Naive thymus-derived CD4-positive, alpha-beta T cell (primary cell): ENCODE measurements around the gene SETD2. TPM values are rescaled to one million over a fixed set of nuclear protein-coding genes. Genes with fewer than 3 reads are reported as not detected.

Experiments used
- ATAC-seq: fragments of 150-1000 bp; cut with Tn5 transposase; 2 replicates; pipeline ENCODE4 v1.10.0; 2021; ENCODE audit warnings: mild to moderate bottlenecking, moderate library complexity
- CTCF ChIA-PET: fragments of 350-600 bp; sonication (Branson Sonifier 250); formaldehyde crosslinking; loops from one replicate; lab custom pipeline; 2021; ENCODE audit warnings: antibody characterized with exemption; lab: Charles Lee
- POLR2A ChIA-PET: fragments of 350-600 bp; sonication (Branson Sonifier 250); formaldehyde crosslinking; loops from one replicate; lab custom pipeline; 2021; ENCODE audit warnings: antibody characterized with exemption, inconsistent platforms; lab: Charles Lee
- DNase-seq, 9 donors: peaks; one replicate each; pipeline versions ENCODE4 v3.0.0 to v3.0.0-alpha.2; 2020 to 2022; ENCODE audit warnings: mixed read lengths in 1 of 9
- H3K27ac ChIP-seq: one replicate; pipeline ENCODE4 v1.7.0; 2013; ENCODE audit warnings: mild to moderate bottlenecking, low read depth, low read length, moderate library complexity
- H3K27me3 ChIP-seq, 2 donors: one replicate each; pipeline ENCODE4 v1.7.0; 2013; ENCODE audit warnings: low read length in 2 of 2, mild to moderate bottlenecking in 2 of 2, moderate library complexity in 2 of 2; ENCODE audit not compliant: control insufficient read depth in 2 of 2, insufficient read depth in 2 of 2
- H3K36me3 ChIP-seq, 3 experiments: 1 replicate in 2 of 3; 2 replicates in 1 of 3; pipeline ENCODE4 v1.7.0; 2013; ENCODE audit warnings: low read length in 3 of 3, mild to moderate bottlenecking in 3 of 3, moderate library complexity in 1 of 3; ENCODE audit not compliant: insufficient read depth in 3 of 3, control insufficient read depth in 2 of 3
- H3K4me1 ChIP-seq, 2 donors: one replicate each; pipeline ENCODE4 v1.7.0; 2013; ENCODE audit warnings: low read length in 2 of 2, mild to moderate bottlenecking in 2 of 2, moderate library complexity in 1 of 2; ENCODE audit not compliant: control insufficient read depth in 2 of 2, insufficient read depth in 2 of 2
- H3K4me3 ChIP-seq: 2 replicates; pipeline ENCODE4 v1.7.0; 2013; ENCODE audit warnings: mild to moderate bottlenecking, low read length
- H3K9me3 ChIP-seq, 3 experiments: 1 replicate in 2 of 3; 2 replicates in 1 of 3; pipeline ENCODE4 v1.7.0; 2013; ENCODE audit warnings: low read length in 3 of 3; ENCODE audit not compliant: control insufficient read depth in 2 of 3
- H3K27ac Mint-ChIP-seq, 9 donors: one replicate each; pipeline ENCODE4 v1.8.0; 2020 to 2022; ENCODE audit warnings: mixed read lengths in 9 of 9, mild to moderate bottlenecking in 8 of 9, moderate library complexity in 5 of 9, inconsistent platforms in 2 of 9
- H3K27me3 Mint-ChIP-seq, 5 donors: one replicate each; pipeline ENCODE4 v1.8.0; 2021 to 2022; ENCODE audit warnings: mixed read lengths in 5 of 5, mild to moderate bottlenecking in 1 of 5
- H3K36me3 Mint-ChIP-seq, 5 donors: one replicate each; pipeline ENCODE4 v1.8.0; 2020 to 2022; ENCODE audit warnings: mixed read lengths in 5 of 5, mild to moderate bottlenecking in 3 of 5, inconsistent platforms in 1 of 5
- H3K4me1 Mint-ChIP-seq, 7 donors: one replicate each; pipeline ENCODE4 v1.8.0; 2020 to 2022; ENCODE audit warnings: mixed read lengths in 7 of 7, mild to moderate bottlenecking in 3 of 7, inconsistent platforms in 1 of 7
- H3K4me3 Mint-ChIP-seq, 10 donors: one replicate each; pipeline ENCODE4 v1.8.0; 2020 to 2022; ENCODE audit warnings: mild to moderate bottlenecking in 10 of 10, mixed read lengths in 10 of 10, moderate library complexity in 6 of 10, inconsistent platforms in 2 of 10
- H3K9me3 Mint-ChIP-seq, 11 donors: one replicate each; pipeline ENCODE4 v1.8.0; 2020 to 2022; ENCODE audit warnings: mixed read lengths in 11 of 11, mild to moderate bottlenecking in 4 of 11, inconsistent platforms in 1 of 11, moderate library complexity in 1 of 11
- intact Hi-C, 2 donors: fragments of 100-400 bp; cut with micrococcal nuclease; formaldehyde crosslinking; loops; one replicate each; pipeline ENCODE4 v1.15.1; 2023
- polyA plus RNA-seq, 2 donors: library from polyadenylated mRNA; unstranded; fragments of 300-500 nt; fragmentation: Illumina TruSeq; gene quantifications; one replicate each; pipeline ENCODE4 v1.2.3, GENCODE V29; 2021
- total RNA-seq, 6 experiments: library from RNA in 5 of 6; stranded (reverse) in 5 of 6; gene quantifications; 1 replicate in 5 of 6; 2 replicates in 1 of 6; pipeline ENCODE4 v1.2.3 and lab custom pipeline; 2021 to 2026

The SETD2 gene
- total and polyA plus RNA-seq, 7 experiments from 2014 or later, result 11.0 to 77.3 (median 70.0) TPM

GRCh38 chr3:47002171-47003055 lies 161.5 kb downstream of the SETD2 start:
- no peak for ATAC-seq
- H3K27me3 Mint-ChIP-seq, result no peaks in the 10 kb centered on the region
- H3K9me3 Mint-ChIP-seq, result no peaks in the 10 kb centered on the region
- POLR2A ChIA-PET, result interaction anchor here (1.1 kb wide), 1 partner anchor 11 kb away, joined by 3 read pairs; no protein-coding TSS in a partner anchor
- no peaks in the 10 kb centered on the region for H3K9me3 ChIP-seq
- no peak overlapping the region for H3K4me3 ChIP-seq
- CTCF ChIA-PET, result interaction anchor here (1.3 kb wide), 1 partner anchor 11 kb away, joined by 4 read pairs; no protein-coding TSS in a partner anchor
- peaks cover 7 to 84% (median 42%) of the 10 kb centered on the region in 3 experiments for H3K36me3 ChIP-seq
- H3K27me3 ChIP-seq, result no peaks in the 10 kb centered on the region
- H3K36me3 Mint-ChIP-seq, result peaks cover 0 to 21% (median 10%) of the 10 kb centered on the region in 5 donors
- H3K27ac ChIP-seq, result no peak overlapping the region
- DNase-seq, result no peak
- H3K4me1 ChIP-seq, result peaks cover 0 to 5% of the 10 kb centered on the region in 2 donors
- peak overlapping the region in 2 of 9 donors; percentile 17 to 72 for H3K27ac Mint-ChIP-seq
- H3K4me3 Mint-ChIP-seq, result no peak overlapping the region
- intact Hi-C loops, result no loop called here
- H3K4me1 Mint-ChIP-seq, result peaks cover 4 to 9% (median 7%) of the 10 kb centered on the region in 7 donors

- intact Hi-C loops, result no loop called here
- Mint-ChIP-seq H3K4me1 (peaks cover 7 to 15% (median 10%) of the 10 kb centered on the region in 7 donors), H3K27ac (no peak overlapping the region), H3K27me3 (no peaks in the 10 kb centered on the region), H3K9me3 (no peaks in the 10 kb centered on the region), H3K4me3 (no peak overlapping the region), H3K36me3 (peaks cover 0 to 19% (median 9%) of the 10 kb centered on the region in 5 donors)
- Histone ChIP-seq H3K4me3 (no peak overlapping the region), H3K36me3 (peaks cover 7 to 77% (median 40%) of the 10 kb centered on the region in 3 experiments), H3K4me1 (peaks cover 0 to 8% of the 10 kb centered on the region in 2 donors), H3K27me3 (no peaks in the 10 kb centered on the region), H3K27ac (no peak overlapping the region), H3K9me3 (no peaks in the 10 kb centered on the region)
- DNase-seq, result no peak
- CTCF ChIA-PET, result interaction anchor here (1.3 kb wide), 1 partner anchor 10 kb away, joined by 4 read pairs; no protein-coding TSS in a partner anchor
- ATAC-seq, result no peak
- POLR2A ChIA-PET, result no interaction called here
These were observed 162.2 kb downstream of the SETD2 start for GRCh38 chr3:47001731-47002170.

GRCh38 chr3:47000922-47001730 lies 162.8 kb downstream of the SETD2 start:
- Mint-ChIP-seq H3K27ac (no peak overlapping the region), H3K27me3 (no peaks in the 10 kb centered on the region), H3K4me3 (no peak overlapping the region), H3K36me3 (peaks cover 0 to 19% (median 6%) of the 10 kb centered on the region in 5 donors), H3K9me3 (no peaks in the 10 kb centered on the region), H3K4me1 (peaks cover 7 to 16% (median 11%) of the 10 kb centered on the region in 7 donors)
- H3K4me1 ChIP-seq, result peaks cover 0 to 10% of the 10 kb centered on the region in 2 donors
- ATAC-seq (no peak), DNase-seq (no peak)
- ChIA-PET CTCF (no interaction called here), POLR2A (no interaction called here)
- H3K9me3 ChIP-seq, result no peaks in the 10 kb centered on the region
- peaks cover 7 to 71% (median 33%) of the 10 kb centered on the region in 3 experiments for H3K36me3 ChIP-seq
- H3K27me3 ChIP-seq, result no peaks in the 10 kb centered on the region
- H3K27ac ChIP-seq, result no peak overlapping the region
- no peak overlapping the region for H3K4me3 ChIP-seq
- intact Hi-C loops, result no loop called here

GRCh38 chr3:47000198-47000815 lies 163.6 kb downstream of the SETD2 start:
- POLR2A ChIA-PET, result no interaction called here
- Histone ChIP-seq H3K9me3 (no peaks in the 10 kb centered on the region), H3K27me3 (no peaks in the 10 kb centered on the region), H3K4me1 (peaks cover 0 to 10% of the 10 kb centered on the region in 2 donors), H3K27ac (no peak overlapping the region), H3K4me3 (no peak overlapping the region), H3K36me3 (peaks cover 7 to 66% (median 30%) of the 10 kb centered on the region in 3 experiments)
- intact Hi-C loops, result no loop called here
- H3K4me1 Mint-ChIP-seq, result peaks cover 7 to 16% (median 11%) of the 10 kb centered on the region in 7 donors
- H3K27me3 Mint-ChIP-seq, result no peaks in the 10 kb centered on the region
- H3K36me3 Mint-ChIP-seq, result peaks cover 0 to 17% (median 0%) of the 10 kb centered on the region in 5 donors
- DNase-seq, result no peak
- ATAC-seq, result no peak
- H3K27ac Mint-ChIP-seq, result no peak overlapping the region
- H3K4me3 Mint-ChIP-seq, result no peak overlapping the region
- H3K9me3 Mint-ChIP-seq, result no peaks in the 10 kb centered on the region
- CTCF ChIA-PET, result no interaction called here

- no peak overlapping the region for H3K4me3 ChIP-seq
- Mint-ChIP-seq H3K4me1 (peaks cover 7 to 16% (median 11%) of the 10 kb centered on the region in 7 donors), H3K36me3 (peaks cover 0 to 17% (median 0%) of the 10 kb centered on the region in 5 donors), H3K9me3 (no peaks in the 10 kb centered on the region), H3K4me3 (no peak overlapping the region), H3K27ac (no peak overlapping the region), H3K27me3 (no peaks in the 10 kb centered on the region)
- intact Hi-C loops, result loop anchor here in 1 of 2 donors (2.0 kb wide), 1 partner anchor 133 kb away; no protein-coding TSS in a partner anchor
- ChIA-PET POLR2A (no interaction called here), CTCF (interaction anchor here (1.1 to 2.3 kb wide), 2 partner anchors 20 to 52 kb away, joined by 3 to 9 read pairs; partner anchors contain the start of gene NBEAL2)
- peaks cover 0 to 10% of the 10 kb centered on the region in 2 donors for H3K4me1 ChIP-seq
- H3K27ac ChIP-seq, result no peak overlapping the region
- no peaks in the 10 kb centered on the region for H3K9me3 ChIP-seq
- H3K27me3 ChIP-seq, result no peaks in the 10 kb centered on the region
- no peak for DNase-seq
- peaks cover 7 to 64% (median 29%) of the 10 kb centered on the region in 3 experiments for H3K36me3 ChIP-seq
- no peak for ATAC-seq
These were observed 164.3 kb downstream of the SETD2 start for GRCh38 chr3:46999516-47000197.
